ENCODE measurements around the gene ZNF433. TPM values are rescaled to one million over a fixed set of nuclear protein-coding genes. Genes with fewer than 3 reads are reported as not detected.
A peak's percentile ranks its signal among the peaks of the same experiment; 100 is the strongest.

The ZNF433 gene
- total and polyA plus RNA-seq, 8 donors: 3.7 to 9.9 (median 5.0) TPM

DNA sequence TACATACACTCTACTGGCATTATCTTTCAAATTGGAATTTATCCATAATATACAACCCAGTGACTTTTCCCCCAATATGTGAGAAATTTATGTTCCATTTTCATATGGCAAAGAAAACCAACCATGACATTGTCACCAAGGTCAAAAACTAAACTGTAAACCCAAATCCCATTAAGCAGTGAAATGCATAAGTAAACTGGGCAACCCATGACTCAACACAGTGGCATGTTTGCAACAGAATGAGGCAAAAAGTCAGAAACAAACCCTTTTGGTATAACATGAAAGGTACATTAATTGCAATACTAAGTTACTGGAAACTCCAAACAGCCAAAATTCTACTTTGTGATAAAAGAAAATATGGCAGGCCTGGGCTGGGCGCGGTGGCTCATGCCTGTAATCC, 12.4 kb upstream of the ZNF433 start:
- H3K27ac ChIP-seq: no peak overlapping the region
- no peak overlapping the region for H3K4me3 ChIP-seq
- TF ChIP-seq, protein P1, sequence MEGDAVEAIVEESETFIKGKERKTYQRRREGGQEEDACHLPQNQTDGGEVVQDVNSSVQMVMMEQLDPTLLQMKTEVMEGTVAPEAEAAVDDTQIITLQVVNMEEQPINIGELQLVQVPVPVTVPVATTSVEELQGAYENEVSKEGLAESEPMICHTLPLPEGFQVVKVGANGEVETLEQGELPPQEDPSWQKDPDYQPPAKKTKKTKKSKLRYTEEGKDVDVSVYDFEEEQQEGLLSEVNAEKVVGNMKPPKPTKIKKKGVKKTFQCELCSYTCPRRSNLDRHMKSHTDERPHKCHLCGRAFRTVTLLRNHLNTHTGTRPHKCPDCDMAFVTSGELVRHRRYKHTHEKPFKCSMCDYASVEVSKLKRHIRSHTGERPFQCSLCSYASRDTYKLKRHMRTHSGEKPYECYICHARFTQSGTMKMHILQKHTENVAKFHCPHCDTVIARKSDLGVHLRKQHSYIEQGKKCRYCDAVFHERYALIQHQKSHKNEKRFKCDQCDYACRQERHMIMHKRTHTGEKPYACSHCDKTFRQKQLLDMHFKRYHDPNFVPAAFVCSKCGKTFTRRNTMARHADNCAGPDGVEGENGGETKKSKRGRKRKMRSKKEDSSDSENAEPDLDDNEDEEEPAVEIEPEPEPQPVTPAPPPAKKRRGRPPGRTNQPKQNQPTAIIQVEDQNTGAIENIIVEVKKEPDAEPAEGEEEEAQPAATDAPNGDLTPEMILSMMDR (IDR thresholded peaks at IDR 0.05): no peak
- 96 to 98% methylated on average over 2 of the region's 2 CpGs for WGBS, 2 donors
- peaks cover 0 to 2% (median 0%) of the 10 kb centered on the region in 4 donors for H3K9me3 ChIP-seq
- intact Hi-C loops (cut with DNase I): no loop called here
- H3K4me1 ChIP-seq: peaks cover 0 to 4% (median 4%) of the 10 kb centered on the region in 3 donors
- DNase-seq (no peak), ATAC-seq (no peak), FAIRE-seq (no peak)
- no peaks in the 10 kb centered on the region for H3K36me3 ChIP-seq
- H3K27me3 ChIP-seq: no peaks in the 10 kb centered on the region

DNA sequence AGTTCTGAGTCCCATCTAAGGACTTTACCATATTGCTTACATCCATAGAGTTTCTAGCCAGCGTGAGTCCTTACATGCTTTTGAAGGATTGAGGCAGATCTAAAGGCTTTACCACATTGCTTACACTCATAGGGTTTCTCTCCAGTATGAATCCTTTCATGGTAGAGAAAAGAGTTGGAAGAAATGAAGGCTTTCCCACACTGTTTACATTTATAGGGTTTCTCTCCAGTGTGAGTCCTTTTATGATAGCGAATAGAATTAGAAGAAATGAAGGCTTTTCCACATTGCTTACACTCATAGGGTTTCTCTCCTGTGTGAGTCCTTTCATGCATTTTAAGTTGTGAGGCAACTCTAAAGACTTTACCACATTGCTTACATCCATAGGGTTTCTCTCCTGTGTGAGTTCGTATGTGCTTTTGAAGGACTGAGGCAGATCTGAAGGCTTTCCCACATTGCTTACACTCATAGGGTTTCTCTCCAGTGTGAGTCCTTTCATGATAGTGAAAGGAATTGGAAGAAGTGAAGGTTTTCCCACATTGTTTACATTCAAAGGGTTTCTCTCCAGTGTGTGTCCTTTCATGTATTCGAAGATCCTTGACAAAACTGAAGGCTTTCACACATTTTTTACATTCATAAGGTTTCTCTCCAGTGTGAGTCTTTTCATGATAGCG, 8.4 kb upstream of the ZNF433 start:
- no peak overlapping the region for H3K27ac ChIP-seq
- ATAC-seq (no peak), FAIRE-seq (no peak), DNase-seq (no peak)
- no peaks in the 10 kb centered on the region for H3K36me3 ChIP-seq
- 95 to 99% methylated on average over 5 of the region's 5 CpGs for WGBS, 2 donors
- intact Hi-C loops (cut with DNase I): no loop called here
- H3K9me3 ChIP-seq: peaks cover 0 to 2% (median 0%) of the 10 kb centered on the region in 4 donors
- TF ChIP-seq, protein P1 (IDR thresholded peaks at IDR 0.05): no peak
- no peak overlapping the region for H3K4me3 ChIP-seq
- H3K27me3 ChIP-seq: no peaks in the 10 kb centered on the region
- no peaks in the 10 kb centered on the region for H3K4me1 ChIP-seq

DNA sequence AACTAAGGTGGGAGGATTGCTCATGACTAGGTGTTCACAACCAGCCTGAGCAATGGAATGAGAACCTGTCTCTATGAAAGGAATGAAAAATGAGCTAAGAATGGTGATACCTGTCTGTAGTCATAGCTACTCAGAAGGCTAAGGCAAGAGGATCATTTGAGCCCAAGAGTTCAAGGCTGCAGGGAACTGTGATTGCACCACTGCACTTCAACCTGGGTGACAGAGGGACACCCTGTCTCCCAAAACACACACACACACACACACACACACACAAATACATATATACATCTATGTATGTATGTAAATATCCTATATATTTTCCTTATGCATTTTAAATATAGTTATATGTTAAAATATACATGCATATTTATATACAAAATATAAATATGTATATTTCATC, 7.4 kb upstream of the ZNF433 start:
- H3K36me3 ChIP-seq: no peaks in the 10 kb centered on the region
- intact Hi-C loops (cut with DNase I): no loop called here
- no peak for FAIRE-seq
- TF ChIP-seq, protein P1 (IDR thresholded peaks at IDR 0.05): no peak
- DNase-seq: no peak
- no peaks in the 10 kb centered on the region for H3K4me1 ChIP-seq
- no peak overlapping the region for H3K27ac ChIP-seq
- no peak for ATAC-seq
- H3K4me3 ChIP-seq: no peak overlapping the region
- no peaks in the 10 kb centered on the region for H3K27me3 ChIP-seq
- H3K9me3 ChIP-seq: peaks cover 0 to 2% (median 0%) of the 10 kb centered on the region in 4 donors

DNA sequence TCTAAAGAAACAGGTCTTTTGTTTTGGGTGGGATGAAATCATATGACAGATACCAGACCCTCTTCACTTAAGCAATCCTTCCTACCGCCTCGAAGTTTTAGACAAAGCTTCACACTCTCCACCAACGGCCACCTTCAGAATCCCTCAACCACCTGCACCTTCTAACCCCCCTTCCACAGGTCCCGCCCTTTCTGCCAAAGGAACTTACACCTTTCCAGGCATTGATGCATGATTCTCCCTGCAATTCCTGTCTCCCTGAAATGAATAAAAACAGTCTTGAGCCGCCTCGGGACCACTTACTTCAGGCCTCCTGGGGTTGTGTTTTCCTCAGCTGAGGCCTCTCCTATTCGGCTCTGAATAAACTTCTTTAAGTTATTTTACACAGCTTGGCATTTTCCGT, 859 bp downstream of the ZNF433 start:
- no peak for FAIRE-seq
- TF ChIP-seq, protein P1 (IDR thresholded peaks at IDR 0.05): no peak
- 7 to 11% methylated on average over 8 of the region's 8 CpGs for WGBS, 2 donors
- DNase-seq: no peak
- Histone ChIP-seq H3K27ac (peak overlapping the region; percentile 84 to 96 (median 88)), H3K4me3 (peak overlapping the region; percentile 72 to 91 (median 80)), H3K9me3 (no peaks in the 10 kb centered on the region), H3K36me3 (no peaks in the 10 kb centered on the region), H3K4me1 (peaks cover 0 to 10% (median 6%) of the 10 kb centered on the region in 3 donors), H3K27me3 (no peaks in the 10 kb centered on the region)
- intact Hi-C loops (cut with DNase I): no loop called here
- peak in 3 of 4 donors; percentile 15 to 28 (median 17) for ATAC-seq

DNA sequence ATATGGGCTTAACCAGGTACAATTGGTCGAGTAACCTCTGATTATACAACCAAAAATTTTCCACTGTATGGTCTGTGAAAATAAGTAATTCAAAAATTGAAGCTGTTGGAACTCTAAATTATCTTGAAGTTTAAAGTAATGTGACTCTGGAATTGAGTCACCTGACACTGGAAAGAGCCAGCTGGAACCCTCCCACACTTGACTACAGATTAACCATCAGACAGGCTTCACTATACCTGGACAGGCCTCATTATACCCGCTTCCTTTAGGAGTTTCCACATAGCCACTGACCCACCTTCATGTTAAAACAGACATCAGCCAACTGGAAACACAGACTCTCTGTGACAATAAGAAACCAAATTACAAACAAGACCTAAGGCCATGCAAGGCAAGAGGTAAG, 1.3 kb downstream of the ZNF433 start:
- H3K9me3 ChIP-seq: no peaks in the 10 kb centered on the region
- H3K36me3 ChIP-seq: no peaks in the 10 kb centered on the region
- intact Hi-C loops (cut with DNase I): no loop called here
- H3K4me3 ChIP-seq: peak overlapping the region in 2 of 4 donors; percentile 76 to 91
- DNase-seq (peak in 3 of 6 donors; percentile 39 to 63 (median 52)), FAIRE-seq (no peak), ATAC-seq (peak; percentile 48 to 60 (median 50))
- H3K27me3 ChIP-seq: no peaks in the 10 kb centered on the region
- TF ChIP-seq, protein P1 (IDR thresholded peaks at IDR 0.05): no peak
- H3K4me1 ChIP-seq: peaks cover 0 to 10% (median 6%) of the 10 kb centered on the region in 3 donors
- H3K27ac ChIP-seq: peak overlapping the region in 3 of 4 donors; percentile 84 to 96 (median 90)
- 20 to 21% methylated on average over 2 of the region's 2 CpGs for WGBS, 2 donors
